Left renal pelvis (tissue), 4 donors: Measurements from ENCODE around the gene GALNT17. TPM values are rescaled to one million over a fixed set of nuclear protein-coding genes. Genes with fewer than 3 reads are reported as not detected.
"Not testable (repeated sequence)": the region's sequence is repeated elsewhere in the genome, so short reads cannot be mapped to it uniquely, and the experiment has no call there.

Experiments
- DNase-seq, 4 donors: peaks; one replicate each; pipeline ENCODE4 v3.0.0-alpha.2; 2013; ENCODE audit warnings: low read depth in 4 of 4, low spot score in 3 of 4
- polyA plus RNA-seq, 4 donors: library from polyadenylated mRNA; unstranded; fragments of 120-200 nt; gene quantifications; one replicate each; pipeline ENCODE4 v1.2.1, GENCODE V29; 2013; ENCODE audit not compliant: insufficient read length in 4 of 4

The GALNT17 gene
- polyA plus RNA-seq, 4 donors: 4.7 to 33.4 (median 5.6) TPM

DNA sequence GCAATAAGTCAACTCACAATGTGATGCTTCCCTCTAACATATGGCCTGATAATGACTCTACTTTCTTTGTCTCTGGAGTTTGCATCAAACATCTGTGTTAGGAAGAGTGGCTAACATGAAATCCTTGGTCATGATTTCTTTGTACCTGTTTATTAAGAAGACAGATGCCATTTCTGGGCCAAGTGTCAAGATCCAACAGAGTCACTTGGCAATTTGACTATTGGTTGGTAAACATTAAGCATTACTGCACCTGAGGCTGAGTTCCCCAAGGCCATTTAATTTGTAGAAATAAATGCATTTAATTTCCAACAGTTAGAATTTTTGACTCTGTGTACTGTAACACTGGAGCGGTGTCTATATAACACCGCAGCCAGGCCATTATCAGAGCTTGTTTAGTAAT is 403.7 kb downstream of the GALNT17 start:
- DNase-seq: no peak

GRCh38 chr7:71538210-71538609 is 406.3 kb downstream of the GALNT17 start:
- DNase-seq: no peak

GRCh38 chr7:71539615-71540014 is 407.7 kb downstream of the GALNT17 start:
- no peak for DNase-seq

- DNase-seq: no peak
These were observed 409.9 kb downstream of the GALNT17 start for GRCh38 chr7:71541707-71542353.

GRCh38 chr7:71543396-71543795 is 411.5 kb downstream of the GALNT17 start:
- no peak for DNase-seq

DNA sequence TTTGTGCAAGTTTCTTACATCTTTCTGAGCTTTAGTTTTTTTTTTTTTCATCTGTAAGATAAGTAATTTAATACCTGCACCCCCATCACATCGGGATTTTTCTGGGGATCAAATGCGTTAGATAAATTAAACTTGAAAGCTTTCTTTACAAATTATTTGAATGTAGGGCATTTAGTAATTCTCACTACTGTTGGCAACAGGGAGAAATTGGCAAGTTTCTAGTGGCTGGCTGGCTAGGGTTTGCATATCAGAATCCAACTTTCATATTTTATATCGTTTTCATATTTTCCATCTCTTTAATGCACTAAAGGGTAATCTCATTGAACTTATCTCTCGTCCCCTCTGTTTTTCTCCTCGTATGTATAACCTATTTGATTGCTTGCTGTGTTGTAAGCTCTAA is 412.9 kb downstream of the GALNT17 start:
- no peak for DNase-seq

GRCh38 chr7:71547426-71547825 is 415.5 kb downstream of the GALNT17 start:
- no peak for DNase-seq

DNA sequence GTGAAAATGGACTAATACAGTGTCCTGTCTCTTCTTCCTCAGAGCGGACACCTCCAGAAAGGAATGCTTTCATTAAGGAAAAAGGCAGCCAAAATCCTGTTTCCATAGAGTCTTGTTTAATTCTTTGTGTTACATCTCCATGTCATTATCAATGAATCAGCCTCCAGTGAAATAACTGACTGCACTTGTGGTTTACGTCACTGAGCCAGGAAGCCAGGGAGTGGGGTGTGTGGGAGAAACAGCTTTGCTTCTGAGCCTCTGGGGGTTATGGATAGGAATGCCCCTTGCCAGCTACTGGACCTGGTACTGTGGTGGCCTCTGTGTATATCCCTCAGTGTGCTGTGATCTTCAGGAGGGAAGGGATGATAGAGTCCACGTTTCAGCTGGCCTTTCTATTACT is 416.8 kb downstream of the GALNT17 start:
- no peak for DNase-seq

GRCh38 chr7:71553306-71553705 is 421.4 kb downstream of the GALNT17 start:
- no peak for DNase-seq

GRCh38 chr7:71555758-71556157 is 423.8 kb downstream of the GALNT17 start:
- DNase-seq: no peak

- no peak for DNase-seq
These were observed 427.1 kb downstream of the GALNT17 start for GRCh38 chr7:71558806-71559613.

DNA sequence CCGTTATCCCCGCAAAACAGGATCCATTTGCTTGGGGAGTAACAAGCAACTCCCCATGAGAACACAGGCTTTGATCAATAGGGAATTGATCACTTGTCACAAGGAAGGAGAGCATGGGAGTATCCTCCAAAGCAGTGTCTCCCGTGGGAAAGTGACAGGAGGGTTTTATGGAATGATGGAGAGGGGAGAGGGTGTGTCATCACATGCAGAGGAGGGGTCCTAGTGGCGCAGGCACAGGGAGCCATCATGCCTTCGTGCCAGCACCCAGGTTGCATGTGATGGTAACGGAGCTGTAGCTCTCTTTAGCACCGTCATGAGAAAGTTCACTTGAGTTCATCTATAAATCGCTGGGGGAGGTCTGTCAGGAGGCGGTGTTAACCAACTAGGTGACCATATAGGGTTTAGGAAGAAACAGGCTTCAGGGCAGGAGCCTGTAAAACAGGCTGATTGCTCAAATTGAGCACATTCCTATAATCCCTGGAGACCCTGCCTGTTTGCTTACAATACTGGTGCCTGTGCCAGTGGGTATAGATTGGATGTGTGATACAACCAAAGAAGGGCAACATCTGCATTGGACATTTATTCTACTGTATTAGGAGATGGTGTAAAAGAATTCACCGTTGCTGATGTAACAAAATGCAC is 428.5 kb downstream of the GALNT17 start:
- DNase-seq: no peak

- DNase-seq: no peak
These were observed 431.3 kb downstream of the GALNT17 start for GRCh38 chr7:71563276-71563675.

- no peak for DNase-seq
These were observed 434.4 kb downstream of the GALNT17 start for GRCh38 chr7:71566376-71566775.

- no peak for DNase-seq
These were observed 435.0 kb downstream of the GALNT17 start for GRCh38 chr7:71566991-71567390.

GRCh38 chr7:71574153-71574860 is 442.4 kb downstream of the GALNT17 start:
- no peak for DNase-seq

- DNase-seq: no peak
These were observed 448.1 kb downstream of the GALNT17 start for GRCh38 chr7:71580027-71580426.

- DNase-seq: no peak
These were observed 452.3 kb downstream of the GALNT17 start for GRCh38 chr7:71584256-71584655.

DNA sequence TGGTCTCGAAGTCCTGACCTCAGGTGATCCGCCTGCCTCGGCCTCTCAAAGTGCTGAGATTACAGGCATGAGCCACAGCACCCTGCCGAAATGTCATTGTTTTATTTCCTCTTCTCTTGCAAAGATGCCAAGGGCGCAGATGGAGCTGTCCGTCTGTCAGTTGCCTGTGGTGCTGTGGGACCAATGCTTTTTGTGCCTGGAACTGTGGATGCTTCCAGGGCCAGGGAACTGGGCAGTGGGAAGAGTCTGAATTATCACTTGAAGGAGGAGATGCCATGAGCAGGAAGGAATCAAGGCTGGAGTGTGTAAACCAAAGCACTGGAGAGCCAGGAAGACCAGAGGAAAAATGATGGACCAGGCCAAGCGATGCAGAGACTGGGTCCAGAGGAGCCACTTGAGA is 459.9 kb downstream of the GALNT17 start:
- no peak for DNase-seq

DNA sequence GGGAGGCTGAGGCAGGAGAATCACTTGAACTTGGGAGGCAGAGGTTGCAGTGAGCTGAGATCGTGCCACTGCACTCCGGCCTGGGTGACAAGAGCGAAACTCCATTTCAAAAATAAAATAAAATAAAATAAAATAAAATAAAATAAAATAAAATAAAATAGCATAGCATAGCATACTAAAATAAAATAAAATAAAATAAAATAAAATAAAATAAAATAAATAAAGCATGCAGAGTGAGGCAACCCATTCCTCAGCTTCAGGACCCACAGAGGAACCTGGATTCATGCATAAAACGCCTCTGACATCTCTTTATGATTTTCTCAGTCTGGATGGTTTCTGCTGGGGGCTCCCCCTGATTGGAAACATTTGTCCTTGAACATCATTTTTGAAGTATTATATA is 460.4 kb downstream of the GALNT17 start:
- DNase-seq: not testable (repeated sequence)

DNA sequence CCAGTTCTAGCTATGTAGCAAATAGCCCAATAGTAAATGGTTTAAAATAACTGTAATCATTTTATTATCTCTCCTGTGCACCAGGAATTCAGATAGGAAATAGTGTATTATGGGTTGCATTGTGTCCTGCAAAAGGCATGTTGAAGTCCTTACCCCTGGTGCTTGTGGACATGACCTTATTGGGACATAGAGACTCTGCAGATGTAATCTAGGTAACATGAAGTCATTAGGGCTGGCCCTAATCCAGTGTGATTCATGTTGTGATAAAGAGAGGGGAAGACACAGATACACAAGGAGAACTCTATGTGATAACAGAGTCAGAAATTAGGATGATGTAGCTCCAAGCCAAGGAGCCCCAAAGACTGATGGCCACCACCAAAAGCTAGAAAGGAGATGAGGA is 462.8 kb downstream of the GALNT17 start:
- DNase-seq: no peak
